Suprapubic skin (tissue), 4 donors: Measurements from ENCODE around the gene GATA3. TPM values are rescaled to one million over a fixed set of nuclear protein-coding genes. Genes with fewer than 3 reads are reported as not detected.

Experiments used
- DNase-seq, 2 donors: peaks; one replicate each; pipeline ENCODE4 v3.0.0-alpha.2; 2019; ENCODE audit warnings: low spot score in 2 of 2
- H3K27ac ChIP-seq: fragments of 200-600 bp; sonication (generic); one replicate; pipeline ENCODE4 v1.5.1; 2019
- H3K27me3 ChIP-seq: fragments of 200-600 bp; sonication (generic); one replicate; pipeline ENCODE4 v1.5.1; 2019
- H3K36me3 ChIP-seq: fragments of 200-600 bp; sonication (generic); one replicate; pipeline ENCODE4 v1.5.1; 2019
- H3K4me1 ChIP-seq: fragments of 200-600 bp; sonication (generic); one replicate; pipeline ENCODE4 v1.5.1; 2019
- H3K4me3 ChIP-seq: fragments of 200-600 bp; sonication (generic); one replicate; pipeline ENCODE4 v1.5.1; 2019; ENCODE audit warnings: mild to moderate bottlenecking
- H3K9me3 ChIP-seq: fragments of 200-600 bp; sonication (generic); one replicate; pipeline ENCODE4 v1.5.1; 2019
- EP300 ChIP-seq: sonication (generic); formaldehyde crosslinking; IDR thresholded peaks from one replicate; pipeline ENCODE4 v1.6.1; 2017; ENCODE audit warnings: antibody characterized with exemption
- POLR2A ChIP-seq, 2 donors: fragments of 450-650 bp; IDR thresholded peaks; one replicate each; pipeline ENCODE4 v1.6.1; 2017; ENCODE audit warnings: antibody characterized with exemption in 2 of 2, mild to moderate bottlenecking in 2 of 2, moderate library complexity in 2 of 2
- POLR2AphosphoS5 ChIP-seq, 3 donors: sonication (generic); formaldehyde crosslinking; IDR thresholded peaks; one replicate each; pipeline ENCODE4 v1.6.1; 2017; ENCODE audit warnings: antibody characterized with exemption in 3 of 3
- WGBS: methylation state at CpG from one replicate; pipeline ENCODE4 v1.1.5; 2018; 5-methylcytosine and 5-hydroxymethylcytosine counted together
- total RNA-seq, 4 donors: library from RNA; depleted of rRNA; stranded (reverse); fragments of >200 nt; gene quantifications; one replicate each; pipeline ENCODE4 v1.1.0, GENCODE V29; 2016
- TF ChIP-seq, protein P1 (sequence below), 2 donors: fragments of 200-600 bp in 1 of 2; fragments of 450-650 bp in 1 of 2; sonication (generic) in 1 of 2; IDR thresholded peaks; one replicate each; pipeline ENCODE4 v1.5.1; 2016 to 2019; ENCODE audit warnings: antibody characterized with exemption in 2 of 2, mild to moderate bottlenecking in 1 of 2, moderate library complexity in 1 of 2

GATA3 gene
- total RNA-seq, 4 donors from 2014 or later: 91.0 to 241 (median 164) TPM

DNA sequence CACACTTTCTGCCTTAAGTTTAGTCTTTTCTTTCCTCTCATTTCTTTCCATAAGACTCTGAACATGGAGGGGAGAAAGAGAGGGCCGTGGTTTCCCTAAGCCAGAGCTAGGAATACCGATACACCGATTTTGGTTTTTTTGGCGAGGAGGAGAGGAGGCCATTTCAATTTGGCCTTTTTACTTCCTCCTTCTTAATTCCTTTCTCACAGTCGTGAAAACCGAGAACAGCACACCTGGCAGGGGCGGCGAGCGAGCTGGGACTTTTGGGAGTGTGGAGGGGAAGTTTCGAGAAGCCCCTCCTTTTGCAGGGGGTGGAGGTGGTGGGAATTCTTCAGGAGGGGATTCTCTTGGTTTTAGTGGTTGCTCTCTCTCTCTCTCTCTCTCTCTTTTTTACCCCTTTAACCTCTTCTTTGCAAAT is 6.2 kb downstream of the GATA3 start:
- TF ChIP-seq POLR2AphosphoS5 (IDR thresholded peaks at IDR 0.05): no peak
- TF ChIP-seq POLR2A (IDR thresholded peaks at IDR 0.05): no peak
- TF ChIP-seq, protein P1, sequence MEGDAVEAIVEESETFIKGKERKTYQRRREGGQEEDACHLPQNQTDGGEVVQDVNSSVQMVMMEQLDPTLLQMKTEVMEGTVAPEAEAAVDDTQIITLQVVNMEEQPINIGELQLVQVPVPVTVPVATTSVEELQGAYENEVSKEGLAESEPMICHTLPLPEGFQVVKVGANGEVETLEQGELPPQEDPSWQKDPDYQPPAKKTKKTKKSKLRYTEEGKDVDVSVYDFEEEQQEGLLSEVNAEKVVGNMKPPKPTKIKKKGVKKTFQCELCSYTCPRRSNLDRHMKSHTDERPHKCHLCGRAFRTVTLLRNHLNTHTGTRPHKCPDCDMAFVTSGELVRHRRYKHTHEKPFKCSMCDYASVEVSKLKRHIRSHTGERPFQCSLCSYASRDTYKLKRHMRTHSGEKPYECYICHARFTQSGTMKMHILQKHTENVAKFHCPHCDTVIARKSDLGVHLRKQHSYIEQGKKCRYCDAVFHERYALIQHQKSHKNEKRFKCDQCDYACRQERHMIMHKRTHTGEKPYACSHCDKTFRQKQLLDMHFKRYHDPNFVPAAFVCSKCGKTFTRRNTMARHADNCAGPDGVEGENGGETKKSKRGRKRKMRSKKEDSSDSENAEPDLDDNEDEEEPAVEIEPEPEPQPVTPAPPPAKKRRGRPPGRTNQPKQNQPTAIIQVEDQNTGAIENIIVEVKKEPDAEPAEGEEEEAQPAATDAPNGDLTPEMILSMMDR (IDR thresholded peaks at IDR 0.05): no peak
- no peak for TF ChIP-seq EP300
- Histone ChIP-seq H3K27ac (peak overlapping the region; percentile 90), H3K36me3 (peaks cover 4% of the 10 kb centered on the region), H3K4me1 (peaks cover 47% of the 10 kb centered on the region), H3K27me3 (peaks cover 41% of the 10 kb centered on the region), H3K9me3 (no peaks in the 10 kb centered on the region), H3K4me3 (peak overlapping the region; percentile 68)
- WGBS: 37% methylated on average over 10 of the region's 10 CpGs
- DNase-seq: no peak

DNA sequence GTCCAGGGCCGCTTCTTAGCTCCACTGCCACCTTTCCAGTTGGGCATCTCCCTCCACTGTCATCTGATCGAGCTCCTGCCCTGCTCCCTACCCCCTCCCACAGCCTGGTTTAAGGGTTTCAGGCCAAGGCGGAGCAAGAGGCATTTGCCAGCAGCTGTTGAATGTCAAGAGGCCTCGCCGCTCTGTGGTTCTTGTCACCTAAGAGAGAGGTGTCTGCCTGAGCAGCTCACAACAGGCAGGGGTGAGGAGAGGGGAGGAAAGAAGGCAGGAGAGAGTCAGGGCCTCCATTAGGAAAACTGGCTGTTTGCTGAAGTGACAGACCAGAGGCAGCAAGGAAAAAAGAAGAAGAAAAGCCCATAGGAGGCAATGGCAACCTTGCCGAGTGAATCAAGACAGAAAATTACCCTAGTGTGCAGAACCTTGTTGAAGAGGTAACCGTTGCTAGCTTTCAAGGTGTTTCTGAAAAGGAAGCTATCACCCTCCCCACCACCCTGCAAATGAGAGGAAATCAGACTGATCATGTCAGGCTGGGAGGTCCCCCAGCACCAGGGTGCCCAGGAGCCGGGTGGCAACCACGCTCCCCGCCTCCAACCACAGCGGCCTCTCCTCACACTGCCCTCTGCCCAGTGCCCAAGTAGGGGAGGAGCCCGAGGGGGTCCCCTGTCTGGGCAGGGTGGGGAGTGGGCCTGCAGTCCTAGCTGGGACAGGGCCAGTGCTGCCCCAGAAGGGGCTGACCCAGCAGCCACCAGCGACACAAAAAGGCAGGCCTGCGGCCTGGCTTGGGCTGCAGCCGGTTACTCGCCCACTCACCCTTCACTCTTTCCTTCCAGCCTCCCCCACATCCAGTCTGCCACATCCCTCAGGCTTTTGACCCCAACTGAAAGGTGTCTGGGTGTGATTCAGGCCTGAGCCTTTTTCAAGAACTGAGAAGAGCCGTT is 7.1 kb downstream of the GATA3 start:
- Histone ChIP-seq H3K4me1 (peaks cover 44% of the 10 kb centered on the region), H3K9me3 (no peaks in the 10 kb centered on the region), H3K27ac (peak overlapping the region; percentile 90), H3K27me3 (peaks cover 35% of the 10 kb centered on the region), H3K36me3 (peaks cover 4% of the 10 kb centered on the region), H3K4me3 (peak overlapping the region; percentile 68)
- TF ChIP-seq POLR2A (IDR thresholded peaks at IDR 0.05) (no peak), EP300 (no peak), POLR2AphosphoS5 (IDR thresholded peaks at IDR 0.05) (no peak)
- TF ChIP-seq, protein P1 (IDR thresholded peaks at IDR 0.05): no peak
- DNase-seq: no peak
- WGBS: 55% methylated on average over 15 of the region's 17 CpGs

DNA sequence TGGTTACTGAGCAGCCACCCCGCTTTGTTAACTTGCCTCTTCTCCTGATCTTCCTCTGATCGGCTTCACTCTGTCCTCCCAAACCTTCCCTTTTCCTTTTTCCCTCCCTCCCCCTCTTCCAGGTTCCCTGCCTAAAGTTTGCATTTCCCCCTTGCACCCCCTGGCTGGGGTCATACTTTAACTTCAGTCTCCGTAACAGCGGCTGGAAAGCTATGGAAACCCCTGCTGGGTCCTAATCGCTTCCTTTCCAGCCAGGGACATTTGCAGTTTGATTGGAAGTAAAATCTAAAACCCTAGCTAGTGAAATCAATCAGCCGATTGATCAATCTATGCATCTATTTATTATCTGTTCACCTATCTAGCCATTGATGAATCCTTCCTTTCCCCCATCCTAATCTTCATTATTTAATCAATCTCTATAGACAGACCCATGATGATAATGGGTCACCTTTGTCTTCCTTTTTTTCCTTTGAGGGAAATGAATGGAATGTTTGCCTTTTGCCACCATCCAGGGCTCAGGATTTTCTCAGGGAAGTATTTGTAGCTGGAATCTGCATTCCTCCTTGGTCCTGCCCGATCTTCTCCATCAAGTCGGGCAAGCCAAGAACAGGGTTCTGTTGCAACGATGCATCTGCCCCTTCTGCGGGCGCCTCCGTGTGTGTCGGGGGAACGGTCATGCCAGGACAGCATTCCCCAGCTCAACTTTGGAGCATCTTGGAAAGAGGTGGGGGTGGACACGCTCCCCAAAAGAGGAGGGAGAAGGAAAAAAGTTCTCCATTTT is 8.8 kb downstream of the GATA3 start:
- H3K9me3 ChIP-seq: no peaks in the 10 kb centered on the region
- no peak for TF ChIP-seq POLR2AphosphoS5 (IDR thresholded peaks at IDR 0.05)
- TF ChIP-seq, protein P1 (IDR thresholded peaks at IDR 0.05): no peak
- no peak for TF ChIP-seq POLR2A (IDR thresholded peaks at IDR 0.05)
- no peak for TF ChIP-seq EP300
- no peak overlapping the region for H3K4me3 ChIP-seq
- DNase-seq: no peak
- peaks cover 44% of the 10 kb centered on the region for H3K4me1 ChIP-seq
- peaks cover 4% of the 10 kb centered on the region for H3K36me3 ChIP-seq
- WGBS: 61% methylated on average over 15 of the region's 15 CpGs
- H3K27me3 ChIP-seq: peaks cover 32% of the 10 kb centered on the region
- peak overlapping the region; percentile 36 for H3K27ac ChIP-seq

DNA sequence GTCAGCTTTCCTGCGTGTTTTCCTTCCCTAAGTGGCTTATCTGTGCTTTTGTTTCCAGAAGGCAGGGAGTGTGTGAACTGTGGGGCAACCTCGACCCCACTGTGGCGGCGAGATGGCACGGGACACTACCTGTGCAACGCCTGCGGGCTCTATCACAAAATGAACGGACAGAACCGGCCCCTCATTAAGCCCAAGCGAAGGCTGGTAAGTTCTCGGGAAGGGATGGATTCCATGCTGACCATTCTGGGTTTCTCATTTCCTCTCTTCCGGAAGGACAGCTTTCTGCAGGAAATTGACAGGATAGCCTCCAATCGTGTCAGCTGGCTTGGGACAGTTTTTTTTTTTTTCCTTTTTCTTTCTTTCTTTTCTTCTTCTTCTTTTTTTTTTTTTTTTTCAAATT is 9.4 kb downstream of the GATA3 start:
- H3K27ac ChIP-seq: no peak overlapping the region
- WGBS: 54% methylated on average over 13 of the region's 13 CpGs
- peaks cover 26% of the 10 kb centered on the region for H3K27me3 ChIP-seq
- no peak overlapping the region for H3K4me3 ChIP-seq
- TF ChIP-seq POLR2AphosphoS5 (IDR thresholded peaks at IDR 0.05) (no peak), POLR2A (IDR thresholded peaks at IDR 0.05) (no peak), EP300 (no peak)
- TF ChIP-seq, protein P1 (IDR thresholded peaks at IDR 0.05): no peak
- peaks cover 44% of the 10 kb centered on the region for H3K4me1 ChIP-seq
- DNase-seq: no peak
- H3K36me3 ChIP-seq: peaks cover 8% of the 10 kb centered on the region
- no peaks in the 10 kb centered on the region for H3K9me3 ChIP-seq

DNA sequence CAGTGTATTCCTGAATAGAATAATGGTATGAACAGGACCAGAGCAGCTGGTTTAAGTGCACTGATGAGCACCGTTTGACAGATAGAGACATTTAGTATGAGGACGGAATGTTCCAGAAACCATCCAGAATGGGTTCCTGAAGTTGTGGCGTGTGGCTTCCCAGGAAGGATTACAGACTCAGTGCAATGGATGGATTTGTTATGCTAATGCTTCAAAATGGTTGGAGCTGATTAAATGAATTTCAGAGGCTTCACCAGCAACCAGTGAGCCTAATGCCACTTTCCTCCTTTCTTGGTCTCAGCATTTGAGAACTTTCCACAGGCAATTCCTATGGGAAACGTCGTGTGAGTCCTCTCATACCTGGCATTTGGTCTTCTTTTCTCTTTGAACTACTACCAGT is 9.9 kb downstream of the GATA3 start:
- peaks cover 13% of the 10 kb centered on the region for H3K36me3 ChIP-seq
- no peak overlapping the region for H3K4me3 ChIP-seq
- DNase-seq: no peak
- no peak overlapping the region for H3K27ac ChIP-seq
- TF ChIP-seq, protein P1 (IDR thresholded peaks at IDR 0.05): no peak
- TF ChIP-seq EP300 (no peak), POLR2AphosphoS5 (IDR thresholded peaks at IDR 0.05) (no peak), POLR2A (IDR thresholded peaks at IDR 0.05) (no peak)
- peaks cover 25% of the 10 kb centered on the region for H3K27me3 ChIP-seq
- no peaks in the 10 kb centered on the region for H3K9me3 ChIP-seq
- WGBS: 35% methylated on average over 5 of the region's 5 CpGs
- H3K4me1 ChIP-seq: peaks cover 46% of the 10 kb centered on the region
